ENCODE data around the gene FXYD2. TPM values are rescaled to one million over a fixed set of nuclear protein-coding genes. Genes with fewer than 3 reads are reported as not detected.
A peak's percentile ranks its signal among the peaks of the same experiment; 100 is the strongest.

The FXYD2 gene
- total RNA-seq, 4 donors from 2014 or later = 1.2 TPM; not detected in 3

- DNase-seq (ENCODE audit: low spot score in 2 of 2) = peak; percentile 74 to 97
- TF ChIP-seq POLR2A (IDR thresholded peaks at IDR 0.05) (no peak), CTCF (IDR thresholded peaks at IDR 0.05) (peak in 1 of 3 donors; percentile 90)
- intact Hi-C loops (cut with DNase I; ENCODE audit: low total_unique reads) = loop anchor here (2.0 to 10.0 kb wide), 2 partner anchors 105 to 211 kb away; no protein-coding TSS in a partner anchor
- whole genome bisulfite sequencing, 2 donors = 21 to 24% methylated on average over 9 of the region's 9 CpGs
- no peak overlapping the region for H3K4me3 ChIP-seq (ENCODE audit: low read depth, poor library complexity, severe bottlenecking)
Observed at GRCh38 chr11:117843666-117844484, 19.3 kb upstream of the FXYD2 start.

GRCh38 chr11:117842131-117842941 lies 17.8 kb upstream of the FXYD2 start:
- DNase-seq (ENCODE audit: low spot score in 2 of 2) = peak; percentile 56 to 82
- WGBS, 2 donors = 77 to 78% methylated on average over 16 of the region's 16 CpGs
- no peak overlapping the region for H3K4me3 ChIP-seq (ENCODE audit: low read depth, poor library complexity, severe bottlenecking)
- TF ChIP-seq POLR2A (IDR thresholded peaks at IDR 0.05) = no peak
- no peak for TF ChIP-seq CTCF (IDR thresholded peaks at IDR 0.05)
- intact Hi-C loops (cut with DNase I; ENCODE audit: low total_unique reads) = loop anchor here (2.0 to 10.0 kb wide), 2 partner anchors 106 to 212 kb away; no protein-coding TSS in a partner anchor

- TF ChIP-seq CTCF (IDR thresholded peaks at IDR 0.05) (no peak), POLR2A (IDR thresholded peaks at IDR 0.05) (no peak)
- intact Hi-C loops (cut with DNase I; ENCODE audit: low total_unique reads) = loop anchor here (2.0 to 10.0 kb wide), 2 partner anchors 107 to 213 kb away; no protein-coding TSS in a partner anchor
- H3K4me3 ChIP-seq (ENCODE audit: low read depth, poor library complexity, severe bottlenecking) = no peak overlapping the region
- peak in 1 of 2 donors; percentile 63 for DNase-seq (ENCODE audit: low spot score in 2 of 2)
- WGBS, 2 donors = 88 to 90% methylated on average over 7 of the region's 7 CpGs
Observed at GRCh38 chr11:117841551-117842031, 17.0 kb upstream of the FXYD2 start.

GRCh38 chr11:117840881-117841550 lies 16.5 kb upstream of the FXYD2 start:
- no peak overlapping the region for H3K4me3 ChIP-seq (ENCODE audit: low read depth, poor library complexity, severe bottlenecking)
- WGBS, 2 donors = 91 to 97% methylated on average over 11 of the region's 11 CpGs
- intact Hi-C loops (cut with DNase I; ENCODE audit: low total_unique reads) = loop anchor here (10.0 kb wide), 1 partner anchor 214 kb away; no protein-coding TSS in a partner anchor
- peak in 1 of 2 donors; percentile 75 for DNase-seq (ENCODE audit: low spot score in 2 of 2)
- TF ChIP-seq CTCF (IDR thresholded peaks at IDR 0.05) (no peak), POLR2A (IDR thresholded peaks at IDR 0.05) (no peak)

Data from lower leg skin (tissue), 4 donors.